Measurements from ENCODE around the gene SCOC.

Gene SCOC

DNA sequence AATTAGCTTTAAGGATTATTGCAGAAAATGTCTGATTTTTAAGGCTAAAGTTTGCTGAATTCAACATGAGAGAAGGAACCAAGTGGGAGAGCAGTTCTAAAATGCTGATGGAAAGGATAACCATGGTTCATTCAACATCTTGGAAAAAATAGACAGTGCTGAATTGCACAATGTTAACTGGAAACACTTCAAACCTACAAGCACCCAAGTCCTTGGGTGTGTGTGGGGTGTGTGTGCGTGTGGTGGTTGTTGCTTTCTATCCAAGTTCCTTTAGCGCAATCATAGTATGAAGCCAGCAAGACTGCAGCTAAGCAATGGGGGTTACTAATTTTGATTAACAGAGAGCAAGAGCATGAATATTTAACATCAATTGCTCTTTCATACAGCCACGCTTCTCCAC, 29.3 kb upstream of the SCOC start:
- no peak overlapping the region for H3K4me3 ChIP-seq (ENCODE audit: low read depth, low read length)
- no peaks in the 10 kb centered on the region for H3K27me3 ChIP-seq
- no peaks in the 10 kb centered on the region for H3K9me3 ChIP-seq
- no peaks in the 10 kb centered on the region for H3K36me3 ChIP-seq
- TF ChIP-seq, protein P1, sequence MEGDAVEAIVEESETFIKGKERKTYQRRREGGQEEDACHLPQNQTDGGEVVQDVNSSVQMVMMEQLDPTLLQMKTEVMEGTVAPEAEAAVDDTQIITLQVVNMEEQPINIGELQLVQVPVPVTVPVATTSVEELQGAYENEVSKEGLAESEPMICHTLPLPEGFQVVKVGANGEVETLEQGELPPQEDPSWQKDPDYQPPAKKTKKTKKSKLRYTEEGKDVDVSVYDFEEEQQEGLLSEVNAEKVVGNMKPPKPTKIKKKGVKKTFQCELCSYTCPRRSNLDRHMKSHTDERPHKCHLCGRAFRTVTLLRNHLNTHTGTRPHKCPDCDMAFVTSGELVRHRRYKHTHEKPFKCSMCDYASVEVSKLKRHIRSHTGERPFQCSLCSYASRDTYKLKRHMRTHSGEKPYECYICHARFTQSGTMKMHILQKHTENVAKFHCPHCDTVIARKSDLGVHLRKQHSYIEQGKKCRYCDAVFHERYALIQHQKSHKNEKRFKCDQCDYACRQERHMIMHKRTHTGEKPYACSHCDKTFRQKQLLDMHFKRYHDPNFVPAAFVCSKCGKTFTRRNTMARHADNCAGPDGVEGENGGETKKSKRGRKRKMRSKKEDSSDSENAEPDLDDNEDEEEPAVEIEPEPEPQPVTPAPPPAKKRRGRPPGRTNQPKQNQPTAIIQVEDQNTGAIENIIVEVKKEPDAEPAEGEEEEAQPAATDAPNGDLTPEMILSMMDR (IDR thresholded peaks at IDR 0.05; ENCODE audit: low read depth, low read length): no peak
- no peak for DNase-seq
- no peaks in the 10 kb centered on the region for H3K4me1 ChIP-seq

DNA sequence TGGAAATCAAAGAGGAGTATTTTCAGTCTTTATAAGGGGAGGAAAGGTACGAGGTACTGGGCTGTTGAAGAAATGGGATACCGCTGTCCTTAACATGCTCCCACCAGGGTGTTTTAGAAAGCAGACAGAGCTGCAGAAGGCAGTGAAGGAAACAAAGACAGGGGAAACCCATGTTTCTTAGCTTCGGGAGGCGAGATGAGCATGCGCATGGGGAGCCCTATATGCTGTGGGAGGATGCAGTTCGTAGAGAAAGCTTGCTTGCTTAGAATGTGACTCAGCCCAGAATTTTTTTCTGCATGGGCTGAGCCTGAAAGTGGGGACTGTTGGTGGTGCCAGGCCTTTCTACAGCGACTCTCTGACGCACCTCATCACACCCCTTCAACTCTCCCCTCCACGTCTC, 28.8 kb upstream of the SCOC start:
- Histone ChIP-seq H3K27me3 (no peaks in the 10 kb centered on the region), H3K4me1 (no peaks in the 10 kb centered on the region), H3K4me3 (ENCODE audit: low read depth, low read length) (no peak overlapping the region), H3K36me3 (no peaks in the 10 kb centered on the region), H3K9me3 (no peaks in the 10 kb centered on the region)
- TF ChIP-seq, protein P1 (IDR thresholded peaks at IDR 0.05; ENCODE audit: low read depth, low read length): no peak
- no peak for DNase-seq

DNA sequence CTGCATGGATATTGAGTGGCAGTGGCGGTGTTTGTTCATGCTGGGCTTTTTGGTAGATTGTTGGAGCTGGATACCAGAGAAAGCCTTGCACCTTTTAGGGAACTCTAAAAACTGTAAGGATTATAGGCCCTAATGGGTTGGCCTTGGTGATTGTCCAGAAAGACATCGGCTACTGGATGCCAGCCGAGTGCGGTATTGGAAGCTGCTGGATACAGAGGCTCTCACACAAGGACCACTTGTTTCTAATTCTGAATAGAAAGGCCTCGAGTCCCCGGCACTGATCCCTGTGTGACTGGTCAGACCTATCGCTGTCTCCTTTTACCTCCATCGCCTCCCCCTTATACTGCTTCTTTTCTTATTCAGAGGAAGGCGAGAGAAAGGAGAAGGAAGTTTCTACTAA, 27.3 kb upstream of the SCOC start:
- no peaks in the 10 kb centered on the region for H3K9me3 ChIP-seq
- TF ChIP-seq, protein P1 (IDR thresholded peaks at IDR 0.05; ENCODE audit: low read depth, low read length): no peak
- no peaks in the 10 kb centered on the region for H3K4me1 ChIP-seq
- DNase-seq: no peak
- no peaks in the 10 kb centered on the region for H3K36me3 ChIP-seq
- H3K4me3 ChIP-seq (ENCODE audit: low read depth, low read length): no peak overlapping the region
- no peaks in the 10 kb centered on the region for H3K27me3 ChIP-seq

DNA sequence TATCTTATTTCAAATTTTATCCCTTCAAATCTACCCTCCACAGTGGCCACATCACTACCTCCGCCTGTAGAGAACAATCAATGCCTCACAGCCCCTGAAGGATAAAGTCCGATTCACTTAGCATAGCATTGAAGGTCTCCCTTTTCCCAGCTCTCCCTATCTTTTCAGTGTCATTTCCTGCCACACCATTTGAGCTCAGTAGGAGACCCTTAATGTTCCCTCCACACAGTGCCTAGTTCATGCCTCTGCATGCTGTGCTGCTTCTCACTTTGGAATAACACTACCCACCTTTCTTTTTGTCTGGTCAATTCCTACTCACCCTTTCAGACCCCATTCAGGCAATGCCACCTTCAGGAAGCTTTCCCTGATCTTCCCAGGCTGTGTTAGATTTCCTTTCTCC, 23.6 kb upstream of the SCOC start:
- H3K36me3 ChIP-seq: no peaks in the 10 kb centered on the region
- no peak for DNase-seq
- no peaks in the 10 kb centered on the region for H3K9me3 ChIP-seq
- no peak overlapping the region for H3K4me3 ChIP-seq (ENCODE audit: low read depth, low read length)
- no peaks in the 10 kb centered on the region for H3K4me1 ChIP-seq
- H3K27me3 ChIP-seq: no peaks in the 10 kb centered on the region
- TF ChIP-seq, protein P1 (IDR thresholded peaks at IDR 0.05; ENCODE audit: low read depth, low read length): no peak

DNA sequence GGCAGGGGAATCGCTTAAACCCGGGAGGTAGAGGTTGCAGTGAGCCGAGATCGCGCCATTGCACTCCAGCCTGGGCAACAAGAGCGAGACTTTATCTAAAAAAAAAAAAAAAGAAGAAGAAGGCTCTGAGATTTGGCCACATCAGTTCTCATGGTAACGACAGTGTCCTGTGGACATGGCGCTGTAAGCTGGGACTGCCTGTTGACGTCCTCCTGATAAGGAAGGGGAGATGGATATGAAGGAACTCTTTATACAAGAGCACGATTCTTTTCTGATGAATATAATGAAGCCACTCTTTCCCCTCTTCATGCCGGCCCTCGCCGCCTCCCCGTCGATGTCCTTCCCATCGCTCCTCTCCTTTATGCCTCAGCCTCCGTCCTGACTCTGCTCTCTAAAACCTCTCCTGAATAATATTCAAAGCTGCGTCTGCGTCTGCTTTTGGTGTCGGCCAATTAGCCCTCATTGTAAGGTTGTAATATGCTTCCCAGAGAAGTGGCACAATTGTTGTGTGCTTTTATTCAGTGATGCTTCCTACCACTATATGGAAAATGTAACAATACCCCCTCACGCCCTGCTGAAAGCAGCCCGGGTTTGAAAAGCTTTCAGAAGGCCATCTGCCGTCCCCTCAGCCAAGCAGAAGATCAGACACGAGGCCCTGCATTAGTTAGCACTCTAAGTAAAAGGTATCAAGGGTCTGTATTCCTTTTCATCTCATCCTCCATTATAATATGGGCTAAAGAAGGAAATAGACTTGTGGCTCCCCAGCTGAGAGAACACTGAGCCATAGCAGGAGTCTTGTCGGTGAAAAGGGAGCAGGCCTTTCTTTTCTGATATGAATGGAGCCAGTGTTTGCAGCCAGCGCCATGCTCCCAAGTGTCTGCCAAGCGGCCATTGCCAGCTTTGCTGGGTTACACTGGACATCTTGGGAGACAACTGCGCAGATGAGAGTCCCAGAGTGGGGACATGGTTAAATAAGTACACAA, 22.1 kb upstream of the SCOC start:
- H3K4me3 ChIP-seq (ENCODE audit: low read depth, low read length): no peak overlapping the region

More for the DNA sequence above, 22.1 kb upstream of the SCOC start:
- TF ChIP-seq, protein P1 (IDR thresholded peaks at IDR 0.05; ENCODE audit: low read depth, low read length): no peak
- Histone ChIP-seq H3K36me3 (no peaks in the 10 kb centered on the region), H3K4me1 (no peaks in the 10 kb centered on the region), H3K27me3 (no peaks in the 10 kb centered on the region), H3K9me3 (no peaks in the 10 kb centered on the region)
- DNase-seq: no peak
